ENCODE data around the gene PCSK5. TPM values are rescaled to one million over a fixed set of nuclear protein-coding genes. Genes with fewer than 3 reads are reported as not detected.

The PCSK5 gene
- total and polyA plus RNA-seq, 4 donors, result 0.58 to 3.6 (median 0.82) TPM

DNA sequence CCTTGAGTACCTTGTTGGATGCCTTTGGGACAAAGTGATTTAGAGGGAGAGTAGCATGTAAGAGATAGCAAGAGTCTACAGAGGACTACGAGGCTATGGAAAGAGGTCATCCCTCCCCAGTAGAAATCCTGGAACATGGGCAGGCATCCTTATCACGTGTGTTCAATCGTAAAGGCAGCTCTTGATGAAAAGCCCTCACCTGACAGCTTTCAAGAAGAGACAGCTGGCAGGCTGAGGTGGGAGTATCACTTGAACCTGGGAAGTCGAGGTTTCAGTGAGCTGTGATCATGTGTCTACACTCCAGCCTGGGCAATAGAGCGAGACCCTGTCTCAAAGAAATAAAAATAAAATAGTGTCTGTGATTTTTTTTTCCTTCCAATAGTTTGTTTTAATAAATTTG, 112.6 kb downstream of the PCSK5 start (continued):
- TF ChIP-seq, protein P1, sequence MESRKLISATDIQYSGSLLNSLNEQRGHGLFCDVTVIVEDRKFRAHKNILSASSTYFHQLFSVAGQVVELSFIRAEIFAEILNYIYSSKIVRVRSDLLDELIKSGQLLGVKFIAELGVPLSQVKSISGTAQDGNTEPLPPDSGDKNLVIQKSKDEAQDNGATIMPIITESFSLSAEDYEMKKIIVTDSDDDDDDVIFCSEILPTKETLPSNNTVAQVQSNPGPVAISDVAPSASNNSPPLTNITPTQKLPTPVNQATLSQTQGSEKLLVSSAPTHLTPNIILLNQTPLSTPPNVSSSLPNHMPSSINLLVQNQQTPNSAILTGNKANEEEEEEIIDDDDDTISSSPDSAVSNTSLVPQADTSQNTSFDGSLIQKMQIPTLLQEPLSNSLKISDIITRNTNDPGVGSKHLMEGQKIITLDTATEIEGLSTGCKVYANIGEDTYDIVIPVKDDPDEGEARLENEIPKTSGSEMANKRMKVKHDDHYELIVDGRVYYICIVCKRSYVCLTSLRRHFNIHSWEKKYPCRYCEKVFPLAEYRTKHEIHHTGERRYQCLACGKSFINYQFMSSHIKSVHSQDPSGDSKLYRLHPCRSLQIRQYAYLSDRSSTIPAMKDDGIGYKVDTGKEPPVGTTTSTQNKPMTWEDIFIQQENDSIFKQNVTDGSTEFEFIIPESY (IDR thresholded peaks at IDR 0.05), result no peak
- TF ChIP-seq NR2F2 (IDR thresholded peaks at IDR 0.05), result no peak
- no peak for TF ChIP-seq RXRA (IDR thresholded peaks at IDR 0.05)
- no peak for TF ChIP-seq HNF4A (conservative IDR thresholded peaks at IDR 0.05)
- TF ChIP-seq JUND (IDR thresholded peaks at IDR 0.05), result no peak
- no peak for TF ChIP-seq EGR1 (IDR thresholded peaks at IDR 0.05; ENCODE audit: low read depth in 2 of 2)
- TF ChIP-seq, protein P2, sequence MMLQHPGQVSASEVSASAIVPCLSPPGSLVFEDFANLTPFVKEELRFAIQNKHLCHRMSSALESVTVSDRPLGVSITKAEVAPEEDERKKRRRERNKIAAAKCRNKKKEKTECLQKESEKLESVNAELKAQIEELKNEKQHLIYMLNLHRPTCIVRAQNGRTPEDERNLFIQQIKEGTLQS (IDR thresholded peaks at IDR 0.05), result no peak
- TF ChIP-seq SP1 (IDR thresholded peaks at IDR 0.05), result no peak
- TF ChIP-seq, protein P3, sequence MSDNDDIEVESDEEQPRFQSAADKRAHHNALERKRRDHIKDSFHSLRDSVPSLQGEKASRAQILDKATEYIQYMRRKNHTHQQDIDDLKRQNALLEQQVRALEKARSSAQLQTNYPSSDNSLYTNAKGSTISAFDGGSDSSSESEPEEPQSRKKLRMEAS (IDR thresholded peaks at IDR 0.05), result no peak

DNA sequence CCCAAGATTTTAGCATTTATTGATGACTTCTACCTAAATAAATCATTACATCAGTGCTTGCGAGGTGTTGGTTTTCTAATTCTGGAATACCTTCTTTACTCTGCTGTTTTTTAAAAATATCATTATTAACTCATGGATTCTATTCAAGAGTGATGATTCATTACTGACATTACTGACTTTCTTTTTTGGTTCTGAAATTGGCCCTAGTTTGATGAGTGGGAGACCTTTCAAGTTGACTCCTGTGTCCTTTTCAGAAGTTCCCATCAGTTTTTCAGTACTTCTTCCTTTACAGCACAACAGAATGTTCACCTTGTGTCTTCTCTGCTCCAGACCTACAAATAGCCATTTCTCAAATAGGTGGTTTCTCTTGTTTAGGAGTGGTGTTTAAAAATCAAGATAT, 114.1 kb downstream of the PCSK5 start:
- peaks cover 0 to 4% (median 0%) of the 10 kb centered on the region in 4 donors for H3K27me3 ChIP-seq (ENCODE audit: control insufficient read depth in 4 of 4, insufficient read depth in 4 of 4, low read length in 3 of 4)

DNA sequence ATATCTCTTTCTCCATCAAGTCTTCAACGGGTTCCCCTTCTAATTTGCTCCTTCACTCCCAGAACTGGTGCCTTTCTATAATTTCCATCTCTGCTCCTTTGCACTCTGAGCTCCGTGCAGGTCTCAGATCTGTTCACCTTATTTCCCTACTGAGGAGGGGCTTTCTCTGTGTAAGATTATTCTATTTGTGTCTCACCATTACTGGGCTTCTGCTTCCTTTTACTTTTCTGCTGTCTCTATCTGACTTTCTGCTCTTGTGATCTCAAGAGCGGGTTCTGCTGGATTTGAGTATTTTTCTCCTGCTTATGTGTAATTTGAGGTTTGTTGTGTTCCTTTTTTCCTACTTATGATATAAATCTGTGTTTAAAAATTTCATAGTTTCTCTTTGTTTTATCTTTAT, 117.5 kb downstream of the PCSK5 start:
- no peak for DNase-seq (ENCODE audit: low spot score)
- Histone ChIP-seq H3K27ac (ENCODE audit: low read depth in 1 of 2, low read length in 2 of 2) (no peak overlapping the region), H3K27me3 (ENCODE audit: control insufficient read depth in 4 of 4, insufficient read depth in 4 of 4, low read length in 3 of 4) (no peaks in the 10 kb centered on the region), H3K36me3 (ENCODE audit: control insufficient read depth in 4 of 4, insufficient read depth in 3 of 4, low read depth in 1 of 4, low read length in 3 of 4) (no peaks in the 10 kb centered on the region), H3K9me3 (ENCODE audit: control insufficient read depth in 4 of 4, low read length in 3 of 4) (no peaks in the 10 kb centered on the region), H3K9ac (ENCODE audit: low read depth in 1 of 2, low read length in 2 of 2) (no peak overlapping the region), H3K4me1 (ENCODE audit: control insufficient read depth in 4 of 4, insufficient read depth in 4 of 4, low read length in 3 of 4) (no peaks in the 10 kb centered on the region), H3K4me3 (ENCODE audit: low read depth in 1 of 3, low read length in 3 of 3) (no peak overlapping the region)
- 83% methylated on average over 3 of the region's 3 CpGs for WGBS
- TF ChIP-seq, protein P4, sequence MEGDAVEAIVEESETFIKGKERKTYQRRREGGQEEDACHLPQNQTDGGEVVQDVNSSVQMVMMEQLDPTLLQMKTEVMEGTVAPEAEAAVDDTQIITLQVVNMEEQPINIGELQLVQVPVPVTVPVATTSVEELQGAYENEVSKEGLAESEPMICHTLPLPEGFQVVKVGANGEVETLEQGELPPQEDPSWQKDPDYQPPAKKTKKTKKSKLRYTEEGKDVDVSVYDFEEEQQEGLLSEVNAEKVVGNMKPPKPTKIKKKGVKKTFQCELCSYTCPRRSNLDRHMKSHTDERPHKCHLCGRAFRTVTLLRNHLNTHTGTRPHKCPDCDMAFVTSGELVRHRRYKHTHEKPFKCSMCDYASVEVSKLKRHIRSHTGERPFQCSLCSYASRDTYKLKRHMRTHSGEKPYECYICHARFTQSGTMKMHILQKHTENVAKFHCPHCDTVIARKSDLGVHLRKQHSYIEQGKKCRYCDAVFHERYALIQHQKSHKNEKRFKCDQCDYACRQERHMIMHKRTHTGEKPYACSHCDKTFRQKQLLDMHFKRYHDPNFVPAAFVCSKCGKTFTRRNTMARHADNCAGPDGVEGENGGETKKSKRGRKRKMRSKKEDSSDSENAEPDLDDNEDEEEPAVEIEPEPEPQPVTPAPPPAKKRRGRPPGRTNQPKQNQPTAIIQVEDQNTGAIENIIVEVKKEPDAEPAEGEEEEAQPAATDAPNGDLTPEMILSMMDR (IDR thresholded peaks at IDR 0.05; ENCODE audit: low read depth, low read length, missing input control), result no peak
- TF ChIP-seq HNF4G (IDR thresholded peaks at IDR 0.05) (no peak), FOXA1 (IDR thresholded peaks at IDR 0.05) (no peak)

More for the DNA sequence above, 114.1 kb downstream of the PCSK5 start:
- 92% methylated on average over 1 of the region's 1 CpG for WGBS
- H3K9me3 ChIP-seq (ENCODE audit: control insufficient read depth in 4 of 4, low read length in 3 of 4), result no peaks in the 10 kb centered on the region
- no peaks in the 10 kb centered on the region for H3K36me3 ChIP-seq (ENCODE audit: control insufficient read depth in 4 of 4, insufficient read depth in 3 of 4, low read depth in 1 of 4, low read length in 3 of 4)
- DNase-seq (ENCODE audit: low spot score), result no peak
- H3K4me1 ChIP-seq (ENCODE audit: control insufficient read depth in 4 of 4, insufficient read depth in 4 of 4, low read length in 3 of 4), result no peaks in the 10 kb centered on the region
- H3K9ac ChIP-seq (ENCODE audit: low read depth in 1 of 2, low read length in 2 of 2), result no peak overlapping the region
- no peak overlapping the region for H3K27ac ChIP-seq (ENCODE audit: low read depth in 1 of 2, low read length in 2 of 2)
- TF ChIP-seq HNF4A (conservative IDR thresholded peaks at IDR 0.05) (no peak), TAF1 (conservative IDR thresholded peaks at IDR 0.05) (no peak), RAD21 (IDR thresholded peaks at IDR 0.05) (no peak), FOXA2 (IDR thresholded peaks at IDR 0.05) (no peak), SP1 (IDR thresholded peaks at IDR 0.05) (no peak), YY1 (IDR thresholded peaks at IDR 0.05) (no peak), JUND (IDR thresholded peaks at IDR 0.05) (no peak), HNF4G (IDR thresholded peaks at IDR 0.05) (no peak)
- TF ChIP-seq, protein P2 (IDR thresholded peaks at IDR 0.05), result no peak
- no peak overlapping the region for H3K4me3 ChIP-seq (ENCODE audit: low read depth in 1 of 3, low read length in 3 of 3)
